Skeletal muscle satellite cell (primary cell): ENCODE measurements around the gene LIPC. TPM values are rescaled to one million over a fixed set of nuclear protein-coding genes. Genes with fewer than 3 reads are reported as not detected.

ENCODE experiments used
- H3K27me3 ChIP-seq: 2 replicates; pipeline ENCODE4 v1.7.0; 2013; ENCODE audit warnings: low read length; ENCODE audit not compliant: control insufficient read depth, insufficient read depth
- H3K36me3 ChIP-seq: 2 replicates; pipeline ENCODE4 v1.7.0; 2013; ENCODE audit warnings: mild to moderate bottlenecking, control low read depth, low read length; ENCODE audit not compliant: insufficient read depth
- H3K4me1 ChIP-seq: 2 replicates; pipeline ENCODE4 v1.7.0; 2013; ENCODE audit warnings: low read length; ENCODE audit not compliant: control insufficient read depth, insufficient read depth
- H3K4me2 ChIP-seq: 2 replicates; pipeline ENCODE4 v1.7.0; 2013; ENCODE audit warnings: mild to moderate bottlenecking, low read length
- H3K4me3 ChIP-seq: 2 replicates; pipeline ENCODE4 v1.7.0; 2013; ENCODE audit warnings: low read length
- H3K9ac ChIP-seq: 2 replicates; pipeline ENCODE4 v1.7.0; 2013; ENCODE audit warnings: mild to moderate bottlenecking, low read depth, low read length, moderate library complexity
- H3K9me3 ChIP-seq: replicated peaks from 2 replicates; pipeline ENCODE4 v1.7.0; 2013; ENCODE audit warnings: mild to moderate bottlenecking, control low read depth, low read length
- total RNA-seq: library from RNA; depleted of rRNA; stranded (reverse); fragments of >200 nt; gene quantifications from 2 replicates; pipeline ENCODE4 v1.2.3, GENCODE V29; 2012; rRNA removed

The LIPC gene
- 0.51 TPM in 1 of 2 replicates, not detected in the other for total RNA-seq

DNA sequence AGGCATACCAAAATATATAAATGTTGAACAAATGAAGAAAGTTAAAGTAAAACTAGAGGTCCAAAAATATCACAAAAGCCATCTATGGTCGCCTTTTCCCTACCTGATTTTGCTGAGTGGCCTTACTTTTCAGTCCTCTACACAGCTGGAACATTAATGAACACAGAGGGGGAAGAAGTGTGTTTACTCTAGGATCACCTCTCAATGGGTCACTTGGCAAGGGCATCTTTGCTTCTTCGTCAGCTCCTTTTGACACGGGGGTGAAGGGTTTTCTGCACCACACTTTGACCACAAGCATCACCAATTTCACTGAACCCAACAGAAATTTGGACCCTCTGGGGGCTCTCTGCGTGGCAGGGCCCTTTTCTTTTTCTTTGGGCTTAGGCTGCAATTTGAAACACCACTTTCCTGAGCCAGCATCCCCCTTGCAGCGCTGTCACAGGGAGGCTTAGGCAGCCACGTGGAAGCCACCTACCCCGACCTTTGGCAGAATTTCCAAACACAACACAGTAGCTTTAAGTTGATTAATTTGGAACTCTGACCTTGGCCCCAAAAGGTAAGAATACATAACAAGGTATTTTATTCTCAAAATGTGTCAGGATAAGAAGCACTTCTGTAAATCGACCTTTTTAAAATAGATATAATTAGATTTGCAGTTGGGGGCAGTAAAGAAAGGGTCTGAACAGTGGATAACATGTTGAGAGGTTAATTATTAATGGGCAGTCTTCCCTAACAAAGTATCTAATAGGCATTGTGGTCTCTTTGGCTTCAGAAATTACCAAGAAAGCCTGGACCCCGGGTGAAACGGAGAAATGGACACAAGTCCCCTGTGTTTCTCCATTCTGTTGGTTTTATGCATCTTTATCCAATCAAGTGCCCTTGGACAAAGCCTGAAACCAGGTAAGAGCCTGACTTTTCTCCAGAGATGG, at the start of gene LIPC:
LIPC (plus strand) TSS at position 771 of the 929 bp plus-strand sequence; CDS start at position 813, 42 bp downstream.
- H3K9me3 ChIP-seq: no peaks in the 10 kb centered on the region
- H3K4me3 ChIP-seq: no peak within 1 kb of the TSS
- H3K4me1 ChIP-seq: peaks cover 6% of the 10 kb centered on the region
- H3K27me3 ChIP-seq: no peaks in the 10 kb centered on the region
- no peaks in the 10 kb centered on the region for H3K36me3 ChIP-seq
- no peak within 1 kb of the TSS for H3K9ac ChIP-seq
- H3K4me2 ChIP-seq: no peak within 1 kb of the TSS

DNA sequence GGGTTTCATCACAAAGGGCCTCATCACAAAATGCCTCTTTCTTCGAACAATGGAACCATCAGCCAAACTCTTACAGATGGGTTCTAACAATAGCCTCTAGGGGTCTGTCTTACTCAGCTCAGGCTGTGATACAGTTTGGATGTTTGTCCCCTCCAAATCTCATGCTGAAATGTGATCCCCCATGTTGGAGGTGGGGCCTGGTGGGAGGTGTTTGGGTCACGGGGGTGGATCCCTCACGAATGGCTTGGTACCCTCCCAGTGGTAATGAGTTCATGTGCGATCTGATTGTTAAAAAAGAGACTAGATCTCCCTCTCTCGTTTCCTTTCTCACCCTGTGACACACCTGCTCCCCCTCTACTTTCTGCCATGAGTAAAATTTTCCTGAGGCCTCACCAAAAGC, 47.9 kb upstream of the LIPC start:
- Histone ChIP-seq H3K27me3 (no peaks in the 10 kb centered on the region), H3K9ac (no peak overlapping the region), H3K4me2 (no peak overlapping the region), H3K36me3 (no peaks in the 10 kb centered on the region), H3K9me3 (no peaks in the 10 kb centered on the region), H3K4me1 (peaks cover 12% of the 10 kb centered on the region), H3K4me3 (no peak overlapping the region)

DNA sequence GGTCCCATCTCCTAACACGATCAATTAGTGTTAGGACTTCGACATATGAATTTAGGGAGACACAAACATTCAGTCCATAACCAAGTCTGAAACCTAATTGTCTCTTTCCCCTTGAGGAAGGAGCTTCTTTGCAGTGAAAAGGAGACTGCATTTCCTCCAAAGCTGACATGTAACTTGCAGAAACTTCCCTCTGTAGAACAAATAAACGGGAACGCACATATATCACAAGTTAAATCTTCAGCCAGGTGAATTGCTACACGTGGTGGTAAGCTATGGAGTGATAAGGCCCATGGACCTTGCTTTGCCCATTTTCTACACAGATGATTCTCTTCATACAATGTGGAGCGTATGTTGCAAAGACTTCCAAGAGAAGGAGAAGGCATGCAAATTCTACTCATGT, 47.1 kb upstream of the LIPC start:
- no peak overlapping the region for H3K4me2 ChIP-seq
- no peak overlapping the region for H3K4me3 ChIP-seq
- peaks cover 20% of the 10 kb centered on the region for H3K4me1 ChIP-seq
- H3K9me3 ChIP-seq: no peaks in the 10 kb centered on the region
- H3K27me3 ChIP-seq: no peaks in the 10 kb centered on the region
- no peak overlapping the region for H3K9ac ChIP-seq
- no peaks in the 10 kb centered on the region for H3K36me3 ChIP-seq

DNA sequence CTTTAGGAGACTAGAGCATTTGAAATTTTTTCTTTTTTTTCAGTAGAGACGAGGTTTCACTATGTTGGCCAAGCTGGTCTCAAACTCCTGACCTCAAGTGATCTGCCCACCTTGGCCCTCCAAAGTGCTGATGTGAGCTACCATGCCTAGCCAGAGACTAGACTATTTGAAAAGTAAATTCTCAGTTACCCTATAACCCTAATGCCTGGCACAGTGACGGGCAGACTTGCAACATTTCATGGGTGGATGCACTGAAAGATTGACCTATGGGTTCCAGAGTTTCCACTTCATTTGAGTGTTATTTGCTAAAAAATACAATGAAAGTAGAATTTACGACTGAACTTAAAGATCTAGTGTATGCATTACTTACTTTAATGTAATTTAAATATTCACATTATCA, 45.7 kb upstream of the LIPC start:
- no peaks in the 10 kb centered on the region for H3K9me3 ChIP-seq
- peaks cover 28% of the 10 kb centered on the region for H3K4me1 ChIP-seq
- H3K27me3 ChIP-seq: no peaks in the 10 kb centered on the region
- no peak overlapping the region for H3K4me3 ChIP-seq
- no peak overlapping the region for H3K9ac ChIP-seq
- no peak overlapping the region for H3K4me2 ChIP-seq
- no peaks in the 10 kb centered on the region for H3K36me3 ChIP-seq

DNA sequence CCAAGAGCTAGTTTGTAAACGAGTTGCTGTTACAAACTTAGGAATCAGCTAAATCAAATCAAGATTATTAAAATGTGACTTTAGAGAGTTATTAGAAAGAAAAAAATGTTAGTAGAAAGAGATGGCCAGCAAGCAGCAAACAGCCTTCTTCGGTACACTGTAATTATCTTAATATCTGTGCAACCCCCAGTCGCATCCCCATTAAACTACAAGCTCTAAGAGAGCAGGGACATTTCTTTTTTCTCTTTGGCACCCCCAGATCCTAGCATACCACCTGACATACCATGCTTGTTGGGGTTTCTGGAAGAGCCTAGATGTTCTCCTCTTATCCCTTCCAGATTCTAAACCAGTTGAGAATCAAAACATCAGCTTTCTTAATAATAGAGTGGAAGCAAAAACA, 45.1 kb upstream of the LIPC start:
- peak overlapping the region; percentile 16 for H3K4me2 ChIP-seq
- no peak overlapping the region for H3K9ac ChIP-seq
- no peaks in the 10 kb centered on the region for H3K9me3 ChIP-seq
- peaks cover 28% of the 10 kb centered on the region for H3K4me1 ChIP-seq
- no peak overlapping the region for H3K4me3 ChIP-seq
- no peaks in the 10 kb centered on the region for H3K27me3 ChIP-seq
- no peaks in the 10 kb centered on the region for H3K36me3 ChIP-seq

DNA sequence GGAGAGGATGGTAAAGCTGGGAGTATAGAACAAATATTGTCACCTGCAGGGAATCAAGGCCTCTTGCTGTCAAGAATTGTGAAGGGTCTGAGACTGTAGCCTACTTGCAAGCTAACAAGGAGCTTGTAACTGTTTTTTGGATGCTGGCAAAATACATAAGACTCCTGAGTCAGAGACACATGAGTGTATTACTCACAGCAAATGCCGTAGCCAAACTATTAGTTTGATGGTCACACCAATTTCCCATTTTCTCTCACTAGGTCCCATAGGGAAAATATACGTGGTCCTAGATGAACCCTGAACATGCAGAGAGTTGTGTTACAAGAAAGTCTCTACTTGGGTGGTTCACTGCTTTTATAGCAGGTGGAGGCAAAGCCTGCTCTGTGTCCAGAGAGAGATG, 44.7 kb upstream of the LIPC start:
- H3K4me3 ChIP-seq: peak overlapping the region; percentile 29
- H3K9ac ChIP-seq: no peak overlapping the region
- peak overlapping the region; percentile 16 for H3K4me2 ChIP-seq
- no peaks in the 10 kb centered on the region for H3K9me3 ChIP-seq
- H3K36me3 ChIP-seq: no peaks in the 10 kb centered on the region
- no peaks in the 10 kb centered on the region for H3K27me3 ChIP-seq
- H3K4me1 ChIP-seq: peaks cover 28% of the 10 kb centered on the region

DNA sequence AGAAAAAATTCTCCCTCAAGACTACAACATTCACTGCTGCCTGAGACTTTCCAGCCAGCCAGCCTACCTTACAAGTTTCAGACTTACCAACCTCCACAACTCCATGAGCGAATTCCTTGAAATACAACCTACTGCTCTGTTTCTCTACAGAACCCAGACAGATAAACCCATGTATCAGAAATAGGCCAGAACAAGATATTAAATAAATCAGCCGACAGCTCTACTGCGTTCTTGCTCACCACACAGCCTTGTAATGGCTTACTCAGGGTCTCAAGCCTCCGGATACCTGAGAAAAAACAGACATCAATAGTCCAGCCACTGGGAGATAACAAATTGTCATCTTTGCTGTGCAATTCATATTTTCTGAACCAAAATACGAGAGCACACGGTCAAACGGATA, 43.6 kb upstream of the LIPC start:
- Histone ChIP-seq H3K9me3 (no peaks in the 10 kb centered on the region), H3K36me3 (no peaks in the 10 kb centered on the region), H3K9ac (no peak overlapping the region)

DNA sequence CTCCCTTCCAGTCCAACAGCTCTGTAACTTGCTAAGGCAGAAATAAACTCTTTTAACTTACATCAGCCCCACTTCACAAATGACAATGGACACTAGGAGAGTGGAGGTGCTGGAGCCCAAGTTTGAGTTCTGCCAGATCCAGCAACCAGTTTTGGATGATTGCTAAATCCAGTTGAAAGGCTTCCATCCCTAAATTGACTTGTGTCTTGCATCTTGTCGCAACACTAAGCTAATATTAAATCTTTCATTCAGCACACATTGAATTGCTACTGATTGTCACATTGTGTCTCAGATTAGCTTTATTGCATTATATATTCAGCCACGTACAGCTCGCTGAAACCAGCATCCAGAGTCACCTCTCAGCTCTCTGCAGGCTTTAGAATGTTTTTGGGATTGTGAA, 41.7 kb upstream of the LIPC start:
- Histone ChIP-seq H3K9me3 (no peaks in the 10 kb centered on the region), H3K9ac (no peak overlapping the region), H3K36me3 (no peaks in the 10 kb centered on the region), H3K4me3 (no peak overlapping the region), H3K4me2 (no peak overlapping the region), H3K4me1 (peaks cover 33% of the 10 kb centered on the region), H3K27me3 (no peaks in the 10 kb centered on the region)

More for the DNA sequence above, 43.6 kb upstream of the LIPC start:
- peaks cover 30% of the 10 kb centered on the region for H3K4me1 ChIP-seq
- H3K4me3 ChIP-seq: no peak overlapping the region
- no peaks in the 10 kb centered on the region for H3K27me3 ChIP-seq
- no peak overlapping the region for H3K4me2 ChIP-seq

DNA sequence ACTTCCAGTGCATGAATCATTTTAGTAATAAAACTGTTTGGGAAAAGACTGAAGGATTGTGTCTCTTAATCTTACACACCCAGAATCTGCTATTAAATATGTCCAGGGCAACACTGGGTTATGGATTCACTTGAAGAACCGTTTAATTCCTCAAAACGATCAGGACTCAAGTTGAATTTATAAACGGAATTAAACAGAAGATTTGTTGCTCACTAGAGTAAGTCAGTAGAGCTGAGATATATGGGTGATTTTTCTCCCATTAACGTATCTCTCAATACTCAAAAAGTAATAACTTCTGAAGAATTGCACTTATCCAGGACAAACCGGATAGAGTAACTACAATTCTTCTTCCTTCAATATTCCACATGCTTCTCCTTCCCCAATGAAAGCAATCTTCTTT, 41.1 kb upstream of the LIPC start:
- no peaks in the 10 kb centered on the region for H3K27me3 ChIP-seq
- H3K9ac ChIP-seq: no peak overlapping the region
- H3K4me2 ChIP-seq: no peak overlapping the region
- no peak overlapping the region for H3K4me3 ChIP-seq
- H3K36me3 ChIP-seq: no peaks in the 10 kb centered on the region
- H3K4me1 ChIP-seq: peaks cover 39% of the 10 kb centered on the region
- H3K9me3 ChIP-seq: no peaks in the 10 kb centered on the region

DNA sequence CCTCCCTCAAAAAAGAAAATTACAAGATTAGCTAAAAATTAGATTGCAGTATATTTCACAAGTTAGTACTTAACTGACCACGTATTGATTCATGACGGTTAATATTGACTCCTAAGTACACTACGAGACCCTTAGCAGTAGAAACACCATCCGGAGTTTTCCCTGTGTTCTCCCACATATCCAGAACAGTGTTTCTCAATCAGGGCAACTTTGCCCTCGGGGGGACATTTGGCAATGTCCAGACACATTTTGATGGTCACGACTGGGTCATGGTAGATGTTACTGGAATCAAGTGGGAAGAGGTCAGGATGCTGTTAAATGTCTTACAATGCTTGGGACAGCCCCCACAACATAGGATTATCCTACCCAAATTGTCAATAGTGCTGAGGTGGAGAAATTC, 40.7 kb upstream of the LIPC start:
- H3K36me3 ChIP-seq: no peaks in the 10 kb centered on the region
- peaks cover 42% of the 10 kb centered on the region for H3K4me1 ChIP-seq
- no peak overlapping the region for H3K4me3 ChIP-seq
- H3K9ac ChIP-seq: no peak overlapping the region
- H3K4me2 ChIP-seq: no peak overlapping the region
- H3K9me3 ChIP-seq: no peaks in the 10 kb centered on the region
- no peaks in the 10 kb centered on the region for H3K27me3 ChIP-seq

DNA sequence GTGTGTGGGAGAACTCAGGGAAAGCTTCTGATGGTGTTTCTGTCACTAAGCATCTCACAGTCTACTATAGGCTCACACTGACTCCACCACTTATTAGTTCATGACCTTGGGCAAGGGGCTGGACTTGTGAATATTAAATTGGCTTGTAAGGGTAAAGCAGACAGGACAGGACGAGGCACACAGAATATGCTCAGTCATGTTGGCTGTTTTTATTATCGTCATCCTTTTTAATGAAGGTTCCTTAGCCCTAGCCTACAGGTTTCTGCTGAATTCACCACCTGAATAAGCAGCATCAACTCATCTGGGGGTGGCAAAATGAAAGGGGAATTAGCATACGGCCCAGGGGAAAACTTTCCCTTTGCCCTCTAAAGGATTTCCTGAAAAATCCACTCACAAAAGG, 39.6 kb upstream of the LIPC start:
- no peak overlapping the region for H3K4me2 ChIP-seq
- peaks cover 44% of the 10 kb centered on the region for H3K4me1 ChIP-seq
- H3K9me3 ChIP-seq: no peaks in the 10 kb centered on the region
- no peaks in the 10 kb centered on the region for H3K36me3 ChIP-seq
- H3K4me3 ChIP-seq: no peak overlapping the region
- H3K27me3 ChIP-seq: no peaks in the 10 kb centered on the region
- H3K9ac ChIP-seq: no peak overlapping the region

DNA sequence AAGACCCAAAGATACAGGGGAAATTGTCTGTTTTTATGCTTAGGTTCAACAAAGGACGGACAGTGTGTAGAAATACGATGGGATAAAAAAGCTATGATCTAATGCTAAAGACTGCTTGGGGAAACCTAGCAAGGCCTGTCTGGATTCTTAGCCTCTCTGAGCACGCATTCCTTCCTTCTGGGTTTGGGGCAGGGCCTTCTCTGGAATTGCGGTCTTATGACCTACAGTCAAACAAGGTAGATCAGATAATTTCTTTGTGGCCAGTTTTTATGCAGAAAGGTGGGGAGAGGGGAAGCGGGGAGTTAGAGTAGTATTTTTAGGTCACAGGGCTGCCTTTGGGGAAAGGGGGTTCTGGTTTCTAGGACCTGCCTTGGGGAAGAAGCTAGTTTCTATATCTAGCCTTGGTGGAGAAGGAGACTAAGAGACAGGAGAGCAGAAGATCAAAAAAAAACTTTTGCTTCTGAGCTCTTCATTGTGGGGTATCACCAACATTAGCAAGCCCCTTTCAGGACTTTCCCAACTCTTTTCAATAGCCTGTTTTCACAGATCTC, 39.1 kb upstream of the LIPC start:
- H3K4me3 ChIP-seq: no peak overlapping the region
- no peaks in the 10 kb centered on the region for H3K9me3 ChIP-seq
- no peak overlapping the region for H3K4me2 ChIP-seq
- H3K9ac ChIP-seq: no peak overlapping the region
- H3K27me3 ChIP-seq: no peaks in the 10 kb centered on the region
- H3K4me1 ChIP-seq: peaks cover 39% of the 10 kb centered on the region
- H3K36me3 ChIP-seq: no peaks in the 10 kb centered on the region
